NB4 (cell line): ENCODE data around the gene RSPH3.
"Not testable (repeated sequence)": the region's sequence is repeated elsewhere in the genome, so short reads cannot be mapped to it uniquely, and the experiment has no call there.

Experiments
- MYC ChIP-seq: IDR thresholded peaks from 2 replicates; pipeline ENCODE4 v1.6.1; 2011; ENCODE audit warnings: low read depth, low read length
- TF ChIP-seq, protein P1 (sequence below): IDR thresholded peaks from one replicate; pipeline ENCODE4 v1.5.1; 2012; ENCODE audit warnings: low read depth, low read length
- TF ChIP-seq, protein P2 (sequence below): IDR thresholded peaks from 2 replicates; pipeline ENCODE4 v1.6.1; 2011; ENCODE audit warnings: low read depth, low read length

DNA sequence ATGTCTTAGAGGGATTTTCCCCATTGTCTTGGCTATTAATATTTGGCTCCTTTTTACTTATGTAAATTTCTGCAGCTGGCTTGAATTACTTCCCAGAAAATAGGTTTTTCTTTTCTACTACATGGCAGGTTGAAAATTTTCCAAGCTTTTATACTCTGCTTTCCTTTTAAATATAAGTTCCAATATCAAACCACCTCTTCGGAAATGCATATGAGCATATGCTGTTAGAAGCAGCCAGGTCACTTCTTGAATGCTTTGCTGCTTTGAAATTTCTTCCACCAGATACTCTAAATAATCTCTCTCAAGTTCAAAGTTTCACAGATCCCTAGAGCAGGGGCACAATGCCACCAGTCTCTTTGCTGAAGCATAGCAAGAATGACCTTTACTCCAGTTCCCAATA is 25.2 kb upstream of the RSPH3 start:
- TF ChIP-seq, protein P1, sequence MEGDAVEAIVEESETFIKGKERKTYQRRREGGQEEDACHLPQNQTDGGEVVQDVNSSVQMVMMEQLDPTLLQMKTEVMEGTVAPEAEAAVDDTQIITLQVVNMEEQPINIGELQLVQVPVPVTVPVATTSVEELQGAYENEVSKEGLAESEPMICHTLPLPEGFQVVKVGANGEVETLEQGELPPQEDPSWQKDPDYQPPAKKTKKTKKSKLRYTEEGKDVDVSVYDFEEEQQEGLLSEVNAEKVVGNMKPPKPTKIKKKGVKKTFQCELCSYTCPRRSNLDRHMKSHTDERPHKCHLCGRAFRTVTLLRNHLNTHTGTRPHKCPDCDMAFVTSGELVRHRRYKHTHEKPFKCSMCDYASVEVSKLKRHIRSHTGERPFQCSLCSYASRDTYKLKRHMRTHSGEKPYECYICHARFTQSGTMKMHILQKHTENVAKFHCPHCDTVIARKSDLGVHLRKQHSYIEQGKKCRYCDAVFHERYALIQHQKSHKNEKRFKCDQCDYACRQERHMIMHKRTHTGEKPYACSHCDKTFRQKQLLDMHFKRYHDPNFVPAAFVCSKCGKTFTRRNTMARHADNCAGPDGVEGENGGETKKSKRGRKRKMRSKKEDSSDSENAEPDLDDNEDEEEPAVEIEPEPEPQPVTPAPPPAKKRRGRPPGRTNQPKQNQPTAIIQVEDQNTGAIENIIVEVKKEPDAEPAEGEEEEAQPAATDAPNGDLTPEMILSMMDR: not testable (repeated sequence)
- TF ChIP-seq, protein P2, sequence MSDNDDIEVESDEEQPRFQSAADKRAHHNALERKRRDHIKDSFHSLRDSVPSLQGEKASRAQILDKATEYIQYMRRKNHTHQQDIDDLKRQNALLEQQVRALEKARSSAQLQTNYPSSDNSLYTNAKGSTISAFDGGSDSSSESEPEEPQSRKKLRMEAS: not testable (repeated sequence)
- TF ChIP-seq MYC: not testable (repeated sequence)
